ENCODE results near the gene NOTCH4.
"Not testable (repeated sequence)": the region's sequence is repeated elsewhere in the genome, so short reads cannot be mapped to it uniquely, and the experiment has no call there.

Gene NOTCH4

DNA sequence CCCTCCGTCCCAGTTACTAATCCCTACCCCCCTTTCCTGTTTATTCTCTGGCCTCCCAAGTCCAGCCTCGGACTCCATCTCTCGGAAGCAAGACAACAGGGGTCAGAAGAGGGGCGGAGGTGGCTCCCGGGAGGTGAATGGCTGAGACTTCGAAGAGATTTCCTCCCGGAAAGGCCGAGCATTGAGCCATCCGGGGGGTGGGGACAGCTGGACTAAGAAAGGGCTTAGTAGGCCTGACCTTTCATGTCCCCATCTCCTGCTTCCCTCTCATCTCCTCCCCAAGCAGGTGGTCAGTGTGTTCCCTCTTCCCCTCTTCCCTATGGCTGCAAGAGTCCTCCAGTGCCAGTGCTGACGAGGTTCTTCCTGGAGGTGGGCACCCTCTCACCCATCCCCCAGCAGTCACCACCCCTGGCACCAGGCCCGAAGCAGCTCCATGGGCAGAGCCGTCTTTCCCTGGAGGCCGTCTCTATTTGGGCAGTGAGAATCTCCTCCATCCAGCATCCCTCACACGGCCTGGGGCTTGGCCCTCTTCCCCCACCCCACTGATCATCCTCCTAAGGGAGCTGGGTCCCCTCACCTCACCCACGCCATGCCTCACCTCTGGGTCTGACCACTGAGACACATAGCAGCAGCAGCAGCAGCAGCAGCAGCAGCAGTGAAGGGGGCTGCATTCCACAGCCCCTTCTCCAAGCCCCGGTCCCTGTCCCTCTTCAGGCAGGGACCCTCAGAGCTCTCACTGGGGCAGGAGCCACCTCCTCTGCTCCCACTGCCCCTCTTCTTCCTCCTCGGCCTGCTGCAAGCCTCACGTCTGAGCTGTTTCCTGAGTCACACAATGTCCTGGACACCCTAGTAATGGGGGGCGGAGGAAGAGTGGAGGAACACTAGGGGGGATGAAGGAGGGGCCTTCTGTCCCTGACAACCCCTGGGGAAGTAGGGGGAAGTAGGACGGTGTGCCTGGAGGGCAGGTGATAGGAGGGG, at the start of gene NOTCH4:
Gene NOTCH4 (minus strand): TSS at position 810 of the 978 bp plus-strand sequence. CDS start 139 bp downstream, at position 671.
- DNase-seq (ENCODE audit: low read depth), result no peak

DNA sequence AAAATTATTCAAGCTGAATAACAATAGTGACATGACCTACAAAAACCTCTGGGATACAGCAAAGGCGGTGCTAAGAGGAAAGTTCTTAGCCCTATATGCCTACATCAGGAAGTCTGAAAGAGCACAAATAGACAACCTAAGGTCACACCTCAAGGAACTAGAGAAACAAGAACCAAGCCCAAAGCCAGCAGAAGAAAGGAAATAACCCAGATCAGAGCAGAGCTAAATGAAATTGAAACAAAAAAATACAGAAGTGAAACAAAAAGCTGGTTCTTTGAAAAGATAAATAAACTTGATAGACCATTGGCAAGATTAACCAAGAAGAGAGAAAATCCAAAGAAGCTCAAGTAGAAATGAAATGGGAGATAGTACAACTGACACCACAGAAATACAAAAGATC, 47.6 kb upstream of the NOTCH4 start:
- no peak for DNase-seq (ENCODE audit: low read depth)

DNA sequence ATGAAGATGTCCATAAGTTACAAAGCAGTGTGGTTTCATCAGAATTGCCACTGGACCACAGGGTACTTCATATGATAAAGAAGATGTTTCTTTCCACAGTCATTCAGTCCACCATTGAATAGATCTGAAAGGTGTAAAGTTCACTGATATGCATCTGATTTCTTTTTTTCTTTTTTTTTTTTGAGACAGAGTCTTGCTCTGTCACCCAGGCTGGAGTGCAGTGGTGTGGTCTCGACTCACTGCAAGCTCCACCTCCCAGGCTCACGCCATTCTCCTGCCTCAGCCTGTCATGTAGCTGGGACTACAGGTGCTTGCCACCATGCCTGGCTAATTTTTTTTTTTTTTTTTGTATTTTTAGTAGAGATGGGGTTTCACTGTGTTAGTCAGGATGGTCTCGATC, 44.6 kb upstream of the NOTCH4 start:
- not testable (repeated sequence) for DNase-seq (ENCODE audit: low read depth)

DNA sequence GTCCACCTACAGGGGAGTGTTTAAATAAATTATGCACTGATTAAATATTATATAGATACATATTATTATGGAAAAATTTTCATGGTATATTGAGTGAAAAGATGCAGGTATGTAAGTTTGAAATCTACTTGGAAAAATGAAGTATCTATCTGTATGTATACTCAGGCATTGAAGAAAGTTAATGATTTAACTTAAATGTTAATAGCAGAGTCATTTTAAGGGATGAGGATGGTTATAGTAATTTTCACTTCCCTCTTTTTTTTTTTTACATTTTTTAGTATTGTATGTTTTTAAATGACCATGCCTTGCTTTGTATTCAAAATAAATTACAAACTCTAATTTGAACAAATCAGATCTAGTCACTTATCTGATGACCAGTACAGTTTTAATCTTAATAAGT, 43.2 kb upstream of the NOTCH4 start:
- DNase-seq (ENCODE audit: low read depth), result no peak

DNA sequence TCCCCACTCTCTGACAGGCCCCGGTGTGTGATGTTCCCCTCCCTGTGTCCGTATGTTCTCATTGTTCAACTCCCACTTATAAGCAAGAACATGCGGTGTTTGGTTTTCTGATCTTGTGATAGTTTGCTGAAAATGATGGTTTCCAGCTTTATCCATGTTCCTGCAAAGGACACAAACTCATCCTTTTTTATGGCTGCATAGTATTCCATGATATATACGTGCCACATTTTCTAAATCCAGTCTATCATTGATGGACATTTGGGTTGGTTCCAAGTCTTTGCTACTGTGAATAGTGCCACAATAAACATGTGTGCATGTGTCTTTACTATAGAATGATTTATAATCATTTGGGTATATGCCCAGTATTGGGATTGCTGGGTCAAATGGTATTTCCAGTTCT, 33.4 kb upstream of the NOTCH4 start:
- not testable (repeated sequence) for DNase-seq (ENCODE audit: low read depth)

DNA sequence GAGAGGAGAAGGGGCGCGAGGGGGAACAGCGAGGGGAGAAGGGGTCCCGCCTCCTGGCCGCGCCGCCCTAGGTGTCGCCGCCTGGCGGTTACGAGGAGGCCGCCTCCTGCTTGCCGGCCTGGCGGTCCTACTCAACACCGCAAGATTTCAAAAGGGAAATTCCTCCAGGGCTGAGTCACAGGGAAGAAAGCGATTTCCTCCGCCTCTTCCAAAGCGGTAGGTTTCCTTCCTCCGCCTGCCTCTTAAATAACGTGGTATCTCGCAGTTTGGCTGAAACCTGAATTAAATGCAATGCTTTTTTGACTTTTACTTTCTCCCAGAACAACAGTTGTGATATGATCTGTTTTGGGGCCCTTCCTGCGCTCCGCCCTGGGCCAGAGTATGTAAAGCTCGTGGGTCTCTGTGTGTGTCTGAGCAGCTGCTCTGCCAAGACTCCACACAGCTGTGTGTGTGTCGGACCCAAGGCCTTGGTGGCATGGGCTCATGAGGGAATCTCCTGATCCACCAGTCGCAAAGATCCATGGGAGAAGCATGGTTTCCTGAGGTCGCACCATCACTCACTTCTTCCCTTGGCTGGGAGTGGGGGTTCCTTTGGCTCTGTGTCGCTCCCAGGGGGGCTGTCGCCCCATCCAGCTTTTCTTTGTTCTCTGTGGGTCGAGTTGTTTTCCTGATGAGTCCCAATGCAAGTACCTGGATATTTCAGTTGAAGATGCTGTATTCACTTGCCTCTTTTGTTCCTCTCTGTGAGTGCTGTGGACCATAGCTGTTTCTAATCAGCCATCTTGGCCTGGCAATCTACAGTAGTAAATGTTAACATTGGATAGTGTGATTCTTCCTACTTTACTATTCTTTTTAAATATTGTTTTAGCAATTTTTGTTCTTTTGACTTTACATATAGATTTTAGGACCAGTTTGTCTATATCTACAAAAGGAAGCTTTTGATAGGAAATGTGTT, 31.6 kb upstream of the NOTCH4 start:
- DNase-seq (ENCODE audit: low read depth), result peak; percentile 87

DNA sequence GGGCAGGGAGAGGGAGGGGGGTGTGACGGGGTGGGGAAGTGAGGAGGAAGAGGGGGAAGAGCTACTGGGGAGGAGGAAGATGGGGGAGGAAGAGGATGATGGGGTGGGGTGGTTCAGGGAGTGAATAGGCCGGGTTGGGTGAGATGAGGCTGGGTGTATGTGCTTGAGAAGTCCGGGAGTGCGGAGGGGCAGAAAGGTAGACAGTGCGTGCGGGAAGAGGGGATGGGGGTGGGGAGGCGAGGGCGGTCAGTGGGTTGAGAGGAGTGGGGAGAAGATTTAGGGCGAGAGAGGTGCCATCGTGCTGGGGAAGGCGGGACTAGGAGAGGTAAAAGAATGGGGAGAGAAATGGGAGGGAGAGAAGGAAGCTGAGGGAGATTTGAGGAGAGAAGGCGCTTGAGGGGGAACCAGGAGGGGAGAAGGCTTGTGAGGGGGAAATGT, 30.9 kb upstream of the NOTCH4 start:
- no peak for DNase-seq (ENCODE audit: low read depth)

DNA sequence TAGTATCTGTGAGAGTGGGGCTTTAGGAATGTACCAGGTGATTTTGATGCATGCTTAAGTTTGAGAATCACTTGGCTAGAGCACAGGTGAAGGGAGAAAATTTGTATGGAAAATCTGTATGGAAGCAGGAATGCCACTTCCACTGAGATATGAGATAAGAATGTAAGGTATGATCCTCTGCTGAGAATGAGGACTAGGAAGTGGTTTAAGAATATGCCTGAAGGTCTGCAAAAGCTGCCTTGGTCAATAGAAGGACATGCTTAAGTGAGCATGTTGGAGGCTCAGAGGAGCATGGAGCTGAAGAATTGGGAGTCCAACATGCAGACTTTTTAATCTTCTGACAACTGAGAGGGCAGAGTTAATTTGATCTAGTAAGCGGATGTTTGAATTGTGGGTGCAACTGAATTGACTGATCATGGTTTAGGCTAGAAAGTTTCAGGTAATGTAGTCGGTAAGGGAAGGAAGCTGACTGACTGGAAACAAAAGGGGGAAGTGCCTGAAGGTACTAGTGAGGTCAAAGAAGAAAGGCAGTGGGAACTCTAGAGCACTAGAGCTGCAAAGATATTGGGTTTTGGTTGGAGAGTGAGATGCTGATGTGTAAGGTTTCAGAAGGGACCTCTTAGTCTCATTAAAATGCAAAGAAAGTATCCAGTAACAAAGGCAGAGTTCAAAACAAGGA, 28.6 kb upstream of the NOTCH4 start:
- DNase-seq (ENCODE audit: low read depth), result no peak

DNA sequence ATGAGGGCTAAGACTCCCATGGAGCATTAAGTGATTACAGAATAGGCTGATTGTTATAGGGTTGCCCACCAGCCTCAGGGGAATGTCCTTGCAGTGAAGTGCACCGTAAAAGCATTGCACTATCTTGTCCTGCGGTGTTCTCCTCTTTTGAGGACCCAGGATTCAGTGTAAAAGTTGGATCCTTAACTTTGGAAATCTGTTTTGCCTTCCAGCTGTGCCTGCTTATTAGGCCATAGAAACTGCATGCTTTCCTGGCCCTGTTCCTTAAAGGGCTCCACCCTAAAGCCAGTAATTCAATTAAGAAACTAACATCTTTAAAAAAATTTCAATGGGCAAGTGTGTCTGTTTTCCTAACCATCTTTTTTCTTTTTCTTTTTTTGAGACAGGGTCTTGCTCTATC, 25.4 kb upstream of the NOTCH4 start:
- DNase-seq (ENCODE audit: low read depth), result no peak

DNA sequence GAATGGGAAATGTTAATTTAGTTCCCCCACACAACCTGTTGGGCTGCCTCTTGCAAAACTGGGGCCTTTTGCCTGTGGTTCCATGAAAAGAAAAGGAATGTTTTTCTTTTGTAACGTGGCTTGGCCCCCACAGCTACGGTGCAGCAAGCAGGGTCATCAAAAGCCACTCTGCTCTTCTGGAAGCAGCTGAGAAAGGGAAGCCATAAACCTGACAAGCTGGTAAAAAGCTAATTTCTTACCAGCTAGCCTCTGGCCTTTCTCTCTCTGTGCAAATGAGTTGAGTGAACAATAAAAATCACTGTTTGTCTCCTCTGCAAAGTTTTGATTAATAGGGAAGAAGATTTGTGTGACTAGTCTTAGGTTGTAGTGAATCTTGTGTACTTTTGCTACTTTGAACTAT, 23.5 kb upstream of the NOTCH4 start:
- no peak for DNase-seq (ENCODE audit: low read depth)

DNA sequence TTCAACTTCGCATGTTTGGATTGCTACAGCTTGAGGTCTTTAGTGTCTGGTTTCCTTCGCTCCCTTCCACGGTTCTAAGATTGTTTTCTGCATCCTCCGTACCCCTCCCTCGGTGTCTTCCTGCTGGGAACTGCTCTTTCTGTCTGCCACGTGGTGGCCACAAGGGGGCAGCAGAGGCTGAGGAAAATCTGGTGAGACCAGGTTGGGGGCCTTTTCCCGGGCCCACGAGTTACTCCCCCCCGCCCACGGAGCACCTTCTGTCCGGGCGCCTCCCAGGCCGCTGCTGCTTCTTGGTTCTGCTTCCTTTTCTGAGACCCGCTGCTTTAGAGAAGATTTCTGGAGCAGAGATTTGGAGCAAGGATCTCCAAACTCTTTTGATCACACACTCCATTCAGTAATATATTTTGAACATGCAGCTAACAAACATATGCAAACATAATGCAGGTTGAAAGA, 21.1 kb upstream of the NOTCH4 start:
- DNase-seq (ENCODE audit: low read depth), result peak; percentile 26

DNA sequence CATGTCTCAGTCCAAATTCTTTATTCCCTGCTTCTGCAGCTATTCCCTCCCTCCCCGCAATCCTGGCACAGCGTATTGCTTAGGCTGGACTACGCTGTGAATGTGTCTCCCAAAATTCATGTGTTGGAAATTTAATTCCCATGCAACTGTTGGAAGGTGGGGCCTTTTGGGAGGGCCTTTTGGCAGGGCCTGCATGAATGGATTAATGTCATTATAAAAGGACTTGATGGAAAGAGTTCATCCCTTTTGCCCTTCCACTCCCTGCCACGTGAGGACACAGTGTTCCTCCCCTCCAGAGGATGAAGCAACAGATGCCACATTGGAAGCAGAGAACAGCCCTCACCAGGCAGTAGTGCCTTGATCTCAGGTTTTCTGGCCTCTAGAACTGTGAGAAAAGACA, 20.4 kb upstream of the NOTCH4 start:
- DNase-seq (ENCODE audit: low read depth), result no peak

DNA sequence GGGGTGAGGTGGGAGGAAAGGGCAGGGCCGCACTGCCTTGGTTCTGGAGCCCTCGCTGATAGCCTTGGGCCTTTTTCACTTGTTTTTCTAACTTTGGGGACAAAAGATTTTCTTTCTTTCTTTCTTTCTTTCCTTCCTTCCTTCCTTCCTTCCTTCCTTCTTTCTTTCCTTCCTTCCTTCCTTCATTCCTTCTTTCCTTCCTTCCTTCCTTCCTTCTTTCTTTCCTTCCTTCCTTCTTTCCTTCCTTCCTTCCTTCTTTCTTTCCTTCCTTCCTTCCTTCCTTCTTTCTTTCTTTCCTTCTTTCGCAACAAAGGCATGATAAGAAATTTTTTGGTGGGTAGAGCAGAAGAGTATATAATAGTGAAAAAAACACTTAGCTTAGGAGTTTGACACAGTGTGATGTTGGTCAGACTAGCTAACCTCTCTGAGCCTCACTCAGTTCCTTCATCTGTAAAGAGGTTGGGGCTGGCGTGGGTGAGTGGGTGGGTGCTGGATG, 18.5 kb upstream of the NOTCH4 start:
- DNase-seq (ENCODE audit: low read depth), result not testable (repeated sequence)

DNA sequence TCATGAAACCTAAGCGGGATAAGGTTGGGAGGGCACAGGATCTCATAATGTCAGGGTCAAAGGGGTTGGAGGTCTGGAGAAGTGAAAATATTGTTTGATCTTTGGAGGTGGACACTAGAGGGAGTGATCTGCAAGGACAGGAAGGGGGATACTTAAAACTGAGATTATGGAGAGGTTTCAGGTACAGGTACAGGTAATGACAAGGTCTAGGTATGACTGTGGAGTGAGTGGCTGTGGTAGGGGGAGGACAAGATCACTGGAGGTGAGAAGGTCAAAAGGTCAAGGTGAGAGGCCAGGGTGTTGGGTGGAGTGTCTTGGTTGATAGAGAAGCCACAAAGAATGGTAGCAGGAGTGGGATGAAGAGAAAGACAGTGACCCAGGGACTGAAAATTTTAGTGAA, 16.8 kb upstream of the NOTCH4 start:
- no peak for DNase-seq (ENCODE audit: low read depth)

DNA sequence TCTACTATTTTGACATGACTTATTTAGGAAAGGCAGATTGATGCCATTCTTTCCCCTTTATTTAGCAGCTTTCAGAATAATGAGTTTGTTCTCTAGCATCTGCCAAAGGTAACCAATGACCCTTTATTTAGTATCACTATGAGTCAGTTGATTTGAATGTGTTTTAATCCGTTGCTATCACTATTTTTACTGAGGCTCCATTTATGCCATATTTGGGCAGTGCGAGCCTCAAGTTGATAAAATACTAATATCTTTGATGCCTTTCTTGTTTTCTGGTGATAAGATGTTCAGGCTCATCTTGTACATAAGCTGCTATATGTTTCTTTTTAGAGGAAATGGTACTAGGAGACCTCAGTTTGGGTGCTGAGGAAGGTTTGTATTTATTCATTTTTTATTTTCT, 15.6 kb upstream of the NOTCH4 start:
- DNase-seq (ENCODE audit: low read depth), result no peak

DNA sequence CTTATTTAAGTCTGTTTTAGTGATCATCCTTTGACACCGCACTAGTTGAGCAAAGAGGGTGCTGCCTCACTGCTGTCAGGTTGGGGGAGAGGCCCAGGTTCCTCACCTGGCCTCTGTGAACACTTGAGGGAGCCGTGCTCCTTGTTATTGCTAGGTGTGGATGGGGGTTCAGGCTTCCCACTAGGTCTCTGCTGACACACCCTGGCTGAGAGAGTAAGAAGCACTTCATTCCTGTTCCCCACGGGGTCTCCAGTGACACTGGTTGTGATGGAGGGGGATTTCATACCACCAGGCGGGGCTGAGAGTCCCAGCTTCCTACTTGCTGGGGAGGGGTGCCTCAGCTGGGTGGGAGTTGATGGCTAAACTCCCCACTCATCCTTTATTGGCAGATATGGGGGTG, 11.1 kb upstream of the NOTCH4 start:
- no peak for DNase-seq (ENCODE audit: low read depth)

DNA sequence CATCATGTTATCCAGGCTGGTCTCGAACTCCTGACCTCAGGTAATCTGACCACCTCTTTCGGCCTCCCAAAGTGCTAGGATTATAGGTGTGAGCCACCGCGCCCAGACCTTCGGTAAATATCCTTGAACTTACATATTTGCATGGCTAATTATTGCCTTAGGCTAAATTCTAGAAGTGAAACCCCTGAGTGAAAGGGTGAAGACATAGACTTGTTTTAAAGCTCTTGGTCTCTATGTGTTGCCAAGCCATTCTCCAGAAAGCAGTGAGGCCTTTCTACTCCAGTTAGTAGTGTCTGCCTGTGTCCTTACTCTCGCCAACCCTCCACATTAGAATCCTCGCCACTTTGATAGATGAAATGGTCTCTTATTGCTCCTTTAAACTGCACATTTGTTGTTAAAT, 2.6 kb upstream of the NOTCH4 start:
- DNase-seq (ENCODE audit: low read depth), result no peak

DNA sequence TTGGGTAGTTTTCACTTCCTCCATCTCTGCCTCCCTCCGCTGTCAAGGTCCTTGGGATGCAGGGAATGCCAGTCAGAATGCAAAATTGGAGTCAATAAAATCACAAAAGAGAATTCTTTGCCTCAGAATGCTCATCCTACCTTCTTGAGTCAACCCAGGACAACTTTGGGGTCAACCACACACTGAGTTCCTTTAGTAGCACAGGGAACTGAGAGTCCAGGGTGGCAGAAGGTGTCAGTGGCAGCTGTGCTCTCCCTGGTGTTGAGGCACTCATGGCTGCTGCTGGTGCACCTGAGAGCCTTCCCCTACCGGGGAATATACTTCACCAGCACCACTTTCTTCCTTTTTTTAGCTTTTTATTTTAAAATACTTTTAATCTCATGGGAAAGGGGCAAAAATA, 829 bp upstream of the NOTCH4 start:
- DNase-seq (ENCODE audit: low read depth), result no peak

DNA sequence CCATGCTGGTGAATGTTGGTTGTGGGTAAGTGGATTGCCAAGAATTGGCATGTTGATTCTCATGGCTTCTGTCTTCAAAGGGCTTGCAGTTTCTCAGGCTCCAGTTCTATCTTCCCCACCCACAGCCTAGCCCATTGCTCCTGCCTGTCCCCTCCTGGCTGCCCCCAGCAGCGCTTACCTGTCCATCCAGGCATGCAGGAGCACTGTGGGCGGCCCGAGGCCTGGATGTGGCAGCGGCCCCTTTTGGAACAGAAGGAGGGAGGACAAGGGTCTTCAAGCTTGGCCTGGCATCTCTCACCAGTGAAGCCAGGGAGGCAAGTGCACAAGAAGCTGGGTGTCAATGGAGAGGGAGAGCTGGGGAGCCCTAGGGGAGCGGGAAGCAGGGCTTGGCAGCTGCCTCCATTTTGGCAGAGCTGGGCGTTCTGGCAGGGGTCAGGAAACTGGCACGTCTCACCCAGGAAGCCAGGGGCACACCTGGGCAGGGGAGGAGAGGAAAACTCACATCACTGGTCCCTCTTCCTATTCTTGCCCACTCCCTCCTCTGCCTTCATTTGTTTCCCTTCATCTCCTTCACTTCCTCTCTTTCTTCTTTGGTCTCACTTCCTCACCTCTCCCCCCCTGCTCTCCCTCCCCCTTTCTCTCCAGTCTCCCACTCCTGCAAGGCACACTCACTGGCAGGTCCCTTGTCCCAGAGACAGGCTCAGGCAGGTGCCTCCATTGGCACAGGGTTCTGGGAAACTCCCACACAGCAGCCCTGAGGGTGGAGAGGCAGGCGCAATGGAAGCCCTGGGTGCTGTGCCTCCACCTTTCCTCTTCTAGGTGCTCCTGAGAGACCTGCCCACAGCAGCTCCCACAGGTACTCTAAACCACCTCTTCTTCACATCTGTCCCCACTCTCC, 1.3 kb downstream of the NOTCH4 start:
- DNase-seq (ENCODE audit: low read depth), result no peak

DNA sequence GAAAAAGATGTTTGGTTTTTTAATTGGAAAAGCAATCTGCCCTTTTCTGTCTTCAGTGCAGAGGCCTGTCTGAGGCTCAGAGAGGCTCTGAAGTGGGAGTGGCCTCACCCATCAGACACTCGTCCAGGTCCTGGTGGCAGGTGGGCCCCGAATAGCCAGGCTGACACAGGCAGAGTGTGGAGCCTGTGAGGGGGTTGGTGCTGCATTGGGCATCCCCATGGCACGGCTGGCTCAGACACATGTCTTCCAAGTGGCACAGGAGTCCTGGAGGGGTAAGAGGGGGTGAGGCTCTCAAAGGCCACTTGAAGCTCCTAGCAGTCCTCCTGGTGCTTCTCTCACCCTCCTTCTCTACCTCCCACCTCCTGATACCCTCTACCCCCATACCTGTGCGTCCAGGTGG, 3.8 kb downstream of the NOTCH4 start:
- no peak for DNase-seq (ENCODE audit: low read depth)

DNA sequence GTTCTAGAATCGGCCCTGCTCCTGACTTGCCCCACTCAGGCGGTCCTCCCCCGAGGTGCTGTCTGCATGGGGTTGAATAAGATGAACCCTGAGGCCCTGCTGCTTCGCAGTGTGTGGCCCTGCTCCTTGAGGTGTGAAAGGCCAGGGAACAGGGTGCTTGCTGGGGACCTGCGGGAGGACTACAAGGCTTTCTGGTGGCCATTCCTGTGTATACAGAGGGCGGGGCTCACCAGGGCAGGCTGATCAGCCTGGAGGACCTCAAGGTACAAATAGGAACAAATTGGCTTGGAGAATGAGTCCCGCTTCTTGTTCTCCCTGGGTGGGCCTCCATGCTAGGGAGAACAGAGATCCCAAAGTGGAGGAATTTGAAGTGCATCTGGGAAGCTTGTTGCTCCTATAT, 5.7 kb downstream of the NOTCH4 start:
- DNase-seq (ENCODE audit: low read depth), result no peak
